ENCODE measurements around the gene SYCP2L. TPM values are rescaled to one million over a fixed set of nuclear protein-coding genes. Genes with fewer than 3 reads are reported as not detected.

The SYCP2L gene
- total and polyA plus RNA-seq, 2 experiments from 2014 or later = 0.13 TPM; not detected in 1

- Histone ChIP-seq H3K27me3 (replicated peaks; ENCODE audit: insufficient read depth) (no peaks in the 10 kb centered on the region), H2AFZ (no peak overlapping the region), H3K4me1 (ENCODE audit: insufficient read depth) (peaks cover 26% of the 10 kb centered on the region), H3K27ac (no peak overlapping the region), H3K9me3 (ENCODE audit: low read depth) (no peaks in the 10 kb centered on the region), H3K9me2 (ENCODE audit: insufficient read depth) (no peaks in the 10 kb centered on the region), H3K9ac (no peak overlapping the region), H3K36me3 (ENCODE audit: low read depth) (no peaks in the 10 kb centered on the region), H4K20me1 (ENCODE audit: insufficient read depth) (no peaks in the 10 kb centered on the region), H3F3A (ENCODE audit: insufficient read depth) (peaks cover 25% of the 10 kb centered on the region), H3K79me2 (ENCODE audit: insufficient read depth) (no peaks in the 10 kb centered on the region), H3K4me3 (no peak overlapping the region), H3K4me2 (ENCODE audit: unreplicated experiment) (no peak overlapping the region)
- DNase-seq = peak; percentile 51
- TF ChIP-seq EZH2 (IDR thresholded peaks at IDR 0.05; ENCODE audit: insufficient read depth, poor library complexity, severe bottlenecking) (no peak), EZH2phosphoT487 (IDR thresholded peaks at IDR 0.05; ENCODE audit: insufficient read depth, low read depth) (no peak)
- whole genome bisulfite sequencing, 2 experiments (ENCODE audit: low coverage in 1 of 2, low lambda C conversion rate in 2 of 2, missing lambda C conversion rate in 2 of 2) = 37 to 43% methylated on average over 4 of the region's 4 CpGs
- in situ Hi-C loops (cut with MboI) = no loop called here
Observed at GRCh38 chr6:11006061-11006460, 119.2 kb downstream of the SYCP2L start.

GRCh38 chr6:11007715-11008608, 121.1 kb downstream of the SYCP2L start:
- peak overlapping the region; percentile 65 for H3K4me2 ChIP-seq (ENCODE audit: unreplicated experiment)
- H4K20me1 ChIP-seq (ENCODE audit: insufficient read depth) = no peaks in the 10 kb centered on the region
- H3K9me2 ChIP-seq (ENCODE audit: insufficient read depth) = no peaks in the 10 kb centered on the region
- no peaks in the 10 kb centered on the region for H3K79me2 ChIP-seq (ENCODE audit: insufficient read depth)
- H3F3A ChIP-seq (ENCODE audit: insufficient read depth) = peaks cover 30% of the 10 kb centered on the region
- no peaks in the 10 kb centered on the region for H3K9me3 ChIP-seq (ENCODE audit: low read depth)
- peaks cover 37% of the 10 kb centered on the region for H3K4me1 ChIP-seq (ENCODE audit: insufficient read depth)
- in situ Hi-C loops (cut with MboI) = no loop called here
- H3K9ac ChIP-seq = no peak overlapping the region
- 32 to 35% methylated on average over 10 of the region's 10 CpGs for WGBS, 2 experiments (ENCODE audit: low coverage in 1 of 2, low lambda C conversion rate in 2 of 2, missing lambda C conversion rate in 2 of 2)
- peak overlapping the region; percentile 16 for H2AFZ ChIP-seq
- no peak overlapping the region for H3K4me3 ChIP-seq
- H3K27me3 ChIP-seq (replicated peaks; ENCODE audit: insufficient read depth) = no peaks in the 10 kb centered on the region
- TF ChIP-seq EZH2phosphoT487 (IDR thresholded peaks at IDR 0.05; ENCODE audit: insufficient read depth, low read depth) (no peak), EZH2 (IDR thresholded peaks at IDR 0.05; ENCODE audit: insufficient read depth, poor library complexity, severe bottlenecking) (no peak)
- DNase-seq = peak; percentile 76
- H3K36me3 ChIP-seq (ENCODE audit: low read depth) = no peaks in the 10 kb centered on the region
- H3K27ac ChIP-seq = peak overlapping the region; percentile 70

GRCh38 chr6:11008821-11009220, 122.0 kb downstream of the SYCP2L start:
- Histone ChIP-seq H2AFZ (peak overlapping the region; percentile 16), H3K36me3 (ENCODE audit: low read depth) (no peaks in the 10 kb centered on the region), H3K9me2 (ENCODE audit: insufficient read depth) (no peaks in the 10 kb centered on the region), H4K20me1 (ENCODE audit: insufficient read depth) (no peaks in the 10 kb centered on the region), H3K4me3 (peak overlapping the region; percentile 49), H3K9ac (peak overlapping the region; percentile 21), H3F3A (ENCODE audit: insufficient read depth) (peaks cover 30% of the 10 kb centered on the region), H3K4me1 (ENCODE audit: insufficient read depth) (peaks cover 37% of the 10 kb centered on the region), H3K4me2 (ENCODE audit: unreplicated experiment) (peak overlapping the region; percentile 65), H3K9me3 (ENCODE audit: low read depth) (no peaks in the 10 kb centered on the region), H3K79me2 (ENCODE audit: insufficient read depth) (no peaks in the 10 kb centered on the region), H3K27me3 (replicated peaks; ENCODE audit: insufficient read depth) (no peaks in the 10 kb centered on the region), H3K27ac (peak overlapping the region; percentile 70)
- WGBS, 2 experiments (ENCODE audit: low coverage in 1 of 2, low lambda C conversion rate in 2 of 2, missing lambda C conversion rate in 2 of 2) = 7 to 20% methylated on average over 1 of the region's 1 CpG
- DNase-seq = peak; percentile 75
- TF ChIP-seq EZH2 (IDR thresholded peaks at IDR 0.05; ENCODE audit: insufficient read depth, poor library complexity, severe bottlenecking) (no peak), EZH2phosphoT487 (IDR thresholded peaks at IDR 0.05; ENCODE audit: insufficient read depth, low read depth) (no peak)
- in situ Hi-C loops (cut with MboI) = no loop called here

GRCh38 chr6:11009353-11009752, 122.5 kb downstream of the SYCP2L start:
- Histone ChIP-seq H3K79me2 (ENCODE audit: insufficient read depth) (no peaks in the 10 kb centered on the region), H3K9me2 (ENCODE audit: insufficient read depth) (no peaks in the 10 kb centered on the region), H3F3A (ENCODE audit: insufficient read depth) (peaks cover 30% of the 10 kb centered on the region), H4K20me1 (ENCODE audit: insufficient read depth) (no peaks in the 10 kb centered on the region), H3K27me3 (replicated peaks; ENCODE audit: insufficient read depth) (no peaks in the 10 kb centered on the region), H3K9me3 (ENCODE audit: low read depth) (no peaks in the 10 kb centered on the region), H3K27ac (peak overlapping the region; percentile 70), H3K9ac (peak overlapping the region; percentile 21), H3K4me3 (peak overlapping the region; percentile 49), H2AFZ (peak overlapping the region; percentile 16), H3K4me2 (ENCODE audit: unreplicated experiment) (peak overlapping the region; percentile 65), H3K4me1 (ENCODE audit: insufficient read depth) (peaks cover 37% of the 10 kb centered on the region), H3K36me3 (ENCODE audit: low read depth) (no peaks in the 10 kb centered on the region)
- DNase-seq = peak; percentile 61
- TF ChIP-seq EZH2phosphoT487 (IDR thresholded peaks at IDR 0.05; ENCODE audit: insufficient read depth, low read depth) (no peak), EZH2 (IDR thresholded peaks at IDR 0.05; ENCODE audit: insufficient read depth, poor library complexity, severe bottlenecking) (no peak)
- in situ Hi-C loops (cut with MboI) = no loop called here
- 19 to 23% methylated on average over 6 of the region's 6 CpGs for WGBS, 2 experiments (ENCODE audit: low coverage in 1 of 2, low lambda C conversion rate in 2 of 2, missing lambda C conversion rate in 2 of 2)
